Stimulated activated CD8-positive, alpha-beta memory T cell treated with anti-CD3 and anti-CD28 coated beads, Interleukin-7, amount 100 ng/mL, for 48 hours (primary cell): ENCODE data around the gene PARS2.
"Not testable (repeated sequence)": the region's sequence is repeated elsewhere in the genome, so short reads cannot be mapped to it uniquely, and the experiment has no call there.

Source experiments
- DNase-seq, 2 donors: peaks; one replicate each; pipeline ENCODE4 v3.0.0-alpha.2; 2020; ENCODE audit warnings: low read depth in 1 of 2; ENCODE audit errors: extremely low read depth in 1 of 2

PARS2 gene

GRCh38 chr1:54775828-54776721, 11.8 kb upstream of the PARS2 start:
- DNase-seq, result not testable (repeated sequence)

GRCh38 chr1:54774820-54775498, 10.6 kb upstream of the PARS2 start:
- no peak for DNase-seq

DNA sequence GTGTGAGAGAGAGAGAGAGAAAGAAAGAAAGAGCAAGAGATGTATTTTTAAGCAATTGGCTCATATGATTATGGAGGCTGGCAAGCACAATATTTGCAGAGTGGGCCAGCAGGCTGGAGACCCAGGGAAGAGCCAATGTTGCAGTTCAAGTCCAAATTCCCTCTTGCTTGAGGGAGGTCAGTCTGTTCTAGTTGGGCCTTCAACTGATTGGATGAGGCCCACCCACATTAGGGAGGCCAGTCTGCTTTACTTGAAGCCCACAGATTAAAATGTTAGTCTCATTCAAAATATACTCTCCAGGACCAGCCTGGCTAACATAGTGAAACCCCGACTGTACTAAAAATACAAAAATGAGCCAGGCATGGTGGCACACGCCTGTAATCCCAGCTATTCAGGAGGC, 8.6 kb upstream of the PARS2 start:
- no peak for DNase-seq

GRCh38 chr1:54768093-54768492, 3.8 kb upstream of the PARS2 start:
- DNase-seq, result no peak

DNA sequence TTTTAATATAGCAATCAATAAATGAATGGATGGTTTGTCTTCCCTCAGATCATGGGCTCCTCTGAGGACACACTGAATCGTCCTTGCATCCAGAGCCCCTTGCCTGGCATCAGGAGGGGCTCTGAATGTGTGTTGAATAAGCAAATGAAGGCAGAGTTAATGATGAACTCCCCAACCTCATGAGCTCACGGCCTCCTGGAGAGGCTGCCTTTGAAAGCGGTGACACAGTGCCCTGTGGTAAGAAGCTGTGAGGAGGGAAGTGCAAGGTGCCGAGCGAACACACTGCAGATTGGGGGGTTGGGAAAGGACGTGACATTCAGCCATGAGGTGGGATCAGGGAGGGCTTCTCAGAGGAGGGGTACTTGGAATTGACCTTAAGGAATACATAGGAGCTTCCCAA, 3.2 kb upstream of the PARS2 start:
- no peak for DNase-seq

DNA sequence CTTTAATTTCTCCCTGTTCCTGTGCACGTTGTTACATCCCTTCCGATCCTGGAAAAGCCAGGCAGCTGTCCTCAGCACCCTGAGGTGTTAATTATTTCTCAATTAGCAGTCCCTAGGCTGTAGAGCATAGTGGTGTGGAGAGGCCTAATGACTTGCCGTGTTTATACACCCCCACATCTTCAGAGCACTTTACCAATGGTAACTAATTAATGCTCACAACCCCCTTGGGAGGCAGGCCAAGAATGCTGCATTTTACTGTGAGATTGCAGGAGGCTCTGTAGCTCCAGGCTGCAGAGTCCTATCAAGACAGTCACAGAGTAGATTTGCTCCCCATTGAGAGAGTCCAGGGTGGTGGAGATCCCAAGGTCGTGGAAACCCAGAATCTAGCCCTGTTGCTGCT, 2.4 kb upstream of the PARS2 start:
- no peak for DNase-seq

DNA sequence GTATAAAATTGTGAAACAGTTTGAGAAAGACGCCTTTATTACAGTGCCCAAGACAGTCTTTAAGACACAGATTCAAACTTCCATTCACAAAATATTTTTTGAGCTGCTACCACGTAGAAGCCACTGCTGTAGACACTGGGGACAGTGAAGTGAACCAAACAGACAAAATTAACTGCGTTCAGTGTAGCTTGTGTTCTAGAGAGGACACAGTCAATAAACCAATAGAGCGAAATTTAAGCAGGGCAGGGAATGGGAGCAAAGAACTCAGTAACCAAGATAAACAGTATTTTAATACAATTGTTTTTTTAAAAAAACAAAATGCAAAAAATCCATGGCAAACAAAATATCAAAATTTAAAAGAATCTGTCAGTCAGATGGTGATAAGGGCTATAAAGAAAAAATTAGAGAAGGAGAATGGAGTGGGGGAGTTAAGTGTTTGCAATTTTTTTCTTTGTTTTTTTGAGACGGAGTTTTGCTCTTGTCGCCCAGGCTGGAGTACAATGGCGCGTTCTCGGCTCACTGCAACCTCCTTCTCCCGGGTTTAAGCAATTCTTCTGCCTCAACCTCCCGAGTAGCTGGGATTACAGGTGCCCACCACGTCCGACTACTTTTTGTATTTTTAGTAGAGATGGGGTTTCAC, 719 bp upstream of the PARS2 start:
- no peak for DNase-seq

DNA sequence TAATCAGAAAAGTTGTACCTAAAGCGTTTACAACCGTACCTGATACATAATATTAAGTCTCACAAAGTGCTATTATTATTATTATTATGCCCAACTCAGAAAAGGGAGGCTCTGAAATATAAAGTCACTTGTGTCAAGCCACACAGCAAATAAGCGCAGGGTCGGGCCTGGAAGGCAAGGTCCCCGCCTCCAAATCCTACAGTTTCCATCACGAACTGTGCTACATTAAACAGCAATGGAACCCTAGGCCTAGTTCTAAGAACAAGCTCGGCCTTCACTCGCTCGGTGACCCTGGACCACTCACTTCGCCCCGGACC, 549 bp downstream of the PARS2 start:
- DNase-seq, result no peak

GRCh38 chr1:54758678-54759348, 5.5 kb downstream of the PARS2 start:
- no peak for DNase-seq

DNA sequence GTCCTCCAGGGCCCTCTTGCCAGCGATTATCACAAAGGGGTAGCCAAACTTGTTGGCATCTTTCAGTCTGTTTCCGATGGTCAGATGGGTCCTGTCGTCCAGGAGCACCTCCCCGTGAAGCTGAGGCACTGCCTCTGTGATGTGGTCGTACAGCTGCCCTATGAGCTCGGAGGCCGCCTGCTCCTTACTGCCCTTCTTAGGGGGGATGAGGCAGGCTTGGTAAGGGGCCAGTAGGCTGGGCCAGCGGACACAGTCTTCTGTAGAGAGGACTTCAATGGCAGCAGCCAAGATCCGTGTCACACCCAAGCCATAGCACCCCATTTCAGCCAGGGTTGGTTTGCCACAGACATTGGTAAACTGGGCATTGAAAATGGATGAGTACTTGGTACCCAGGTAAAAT, 6.5 kb downstream of the PARS2 start:
- DNase-seq, result no peak

DNA sequence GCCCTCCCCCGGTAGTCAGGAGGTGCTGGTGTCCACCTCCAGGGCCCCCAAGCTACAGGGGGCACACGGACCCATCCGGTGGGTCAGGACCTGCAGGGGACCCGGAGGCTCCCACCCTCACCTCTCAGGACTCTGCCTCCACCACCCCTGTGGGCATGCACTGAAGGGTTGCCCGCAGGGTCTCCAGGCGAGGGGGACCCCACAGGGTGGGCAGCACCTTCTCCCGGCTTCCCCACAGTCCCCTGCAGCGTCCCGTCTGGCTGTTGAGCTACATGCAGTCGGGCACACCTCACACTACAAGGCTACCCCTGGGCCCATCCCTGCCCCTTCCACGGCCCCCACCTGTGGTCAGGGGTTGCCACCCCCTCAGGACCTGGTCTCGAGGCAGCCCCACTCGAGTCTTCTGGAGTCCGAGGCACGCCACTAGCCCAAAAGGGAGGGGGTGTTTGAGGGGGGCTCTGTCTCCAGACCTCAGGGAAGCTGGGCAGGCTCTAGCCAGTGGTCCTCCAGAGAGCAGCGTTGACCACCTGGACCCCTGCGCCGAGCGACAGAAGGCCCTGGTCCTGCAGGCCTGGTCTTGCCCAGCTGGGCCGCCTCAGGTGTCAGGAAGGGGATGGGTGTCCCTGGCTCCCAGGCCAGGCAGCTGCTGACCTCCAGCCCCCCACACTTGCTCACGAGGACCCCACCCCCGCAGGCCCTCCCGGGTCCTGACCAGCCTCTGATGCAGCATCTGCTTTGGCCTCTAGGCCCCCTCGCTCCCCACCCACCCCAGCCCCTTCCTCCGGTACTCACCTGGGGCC, 9.6 kb downstream of the PARS2 start:
- no peak for DNase-seq

DNA sequence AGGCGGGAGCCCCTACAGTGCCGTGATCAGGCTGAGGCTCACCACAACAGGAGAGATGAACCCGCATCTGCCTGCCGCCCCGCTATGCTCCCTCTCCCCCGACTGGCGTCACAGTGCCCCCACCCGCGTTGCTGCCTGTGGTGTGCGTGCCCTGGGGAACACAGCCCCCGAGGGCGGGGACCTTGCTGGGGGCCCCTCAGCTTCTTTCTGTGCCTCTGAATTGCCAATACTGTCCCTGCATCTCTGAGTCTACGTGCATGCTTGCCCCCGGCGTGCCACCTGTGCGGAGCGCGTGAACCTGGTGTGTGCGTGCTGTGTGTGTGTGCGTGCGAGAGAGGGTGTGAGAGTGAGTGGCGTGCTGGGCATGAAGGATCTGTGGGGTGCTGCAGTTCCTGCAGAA, 10.3 kb downstream of the PARS2 start:
- DNase-seq, result no peak

GRCh38 chr1:54751426-54751825, 12.9 kb downstream of the PARS2 start:
- no peak for DNase-seq

GRCh38 chr1:54750596-54750995, 13.7 kb downstream of the PARS2 start:
- no peak for DNase-seq

GRCh38 chr1:54748094-54748835, 16.1 kb downstream of the PARS2 start:
- DNase-seq, result no peak

DNA sequence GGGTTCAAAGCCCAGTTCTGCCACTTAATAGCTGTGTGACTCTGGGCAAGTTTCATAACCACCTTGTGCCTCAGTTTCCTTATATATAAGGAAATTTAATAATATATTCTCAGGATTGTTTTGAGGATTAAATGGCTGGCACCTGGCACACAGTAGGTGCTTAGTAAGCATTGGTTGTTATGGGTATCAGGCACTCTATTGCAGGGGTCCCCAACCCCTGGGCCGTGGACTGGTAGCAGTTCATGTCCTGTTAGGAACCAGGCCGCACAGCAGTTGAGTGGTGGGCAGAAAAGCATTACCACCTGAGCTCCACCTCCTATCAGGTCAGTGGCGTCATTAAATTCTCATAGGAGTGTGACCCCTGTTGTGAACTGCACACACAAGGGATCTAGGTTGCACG, 18.5 kb downstream of the PARS2 start:
- DNase-seq, result no peak

DNA sequence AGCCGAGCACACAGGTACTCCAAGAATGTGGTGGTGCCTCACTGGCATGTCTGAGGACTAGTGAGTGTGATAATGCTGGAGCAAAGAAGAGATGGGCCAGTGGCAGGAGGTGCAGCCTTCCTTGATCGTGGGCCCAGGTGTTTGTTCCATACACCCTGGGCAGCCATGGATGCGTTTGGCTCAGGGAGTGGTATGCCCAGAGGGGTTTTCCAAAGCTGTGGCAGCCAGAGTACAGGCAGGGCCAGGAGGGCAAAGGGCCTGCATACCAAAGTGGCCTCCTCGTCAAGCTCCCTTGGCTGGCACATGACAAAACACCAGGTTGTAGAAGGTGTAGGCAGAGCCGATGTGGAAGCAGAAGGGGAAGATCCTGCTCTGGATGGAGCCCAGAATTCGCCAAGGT, 19.0 kb downstream of the PARS2 start:
- DNase-seq, result no peak

DNA sequence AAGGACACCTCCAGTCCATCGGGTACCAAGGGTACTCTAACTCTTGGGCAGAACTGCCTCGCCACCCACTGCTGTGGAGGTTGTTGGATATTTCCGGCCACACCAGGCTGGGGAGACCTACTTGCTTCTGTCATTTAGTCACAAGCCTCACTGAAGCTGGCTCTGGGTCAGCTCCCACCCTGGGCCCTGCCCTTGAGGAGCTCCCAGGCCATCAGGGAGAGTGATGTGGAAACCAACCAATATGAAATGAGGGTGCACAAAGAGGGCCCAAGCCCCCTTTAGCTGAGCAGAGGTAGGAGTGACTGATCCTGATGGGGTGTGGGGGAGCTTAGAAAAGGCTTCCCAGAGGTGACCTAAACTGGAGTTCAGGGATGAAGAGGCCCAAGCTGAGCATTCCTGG, 19.6 kb downstream of the PARS2 start:
- no peak for DNase-seq

DNA sequence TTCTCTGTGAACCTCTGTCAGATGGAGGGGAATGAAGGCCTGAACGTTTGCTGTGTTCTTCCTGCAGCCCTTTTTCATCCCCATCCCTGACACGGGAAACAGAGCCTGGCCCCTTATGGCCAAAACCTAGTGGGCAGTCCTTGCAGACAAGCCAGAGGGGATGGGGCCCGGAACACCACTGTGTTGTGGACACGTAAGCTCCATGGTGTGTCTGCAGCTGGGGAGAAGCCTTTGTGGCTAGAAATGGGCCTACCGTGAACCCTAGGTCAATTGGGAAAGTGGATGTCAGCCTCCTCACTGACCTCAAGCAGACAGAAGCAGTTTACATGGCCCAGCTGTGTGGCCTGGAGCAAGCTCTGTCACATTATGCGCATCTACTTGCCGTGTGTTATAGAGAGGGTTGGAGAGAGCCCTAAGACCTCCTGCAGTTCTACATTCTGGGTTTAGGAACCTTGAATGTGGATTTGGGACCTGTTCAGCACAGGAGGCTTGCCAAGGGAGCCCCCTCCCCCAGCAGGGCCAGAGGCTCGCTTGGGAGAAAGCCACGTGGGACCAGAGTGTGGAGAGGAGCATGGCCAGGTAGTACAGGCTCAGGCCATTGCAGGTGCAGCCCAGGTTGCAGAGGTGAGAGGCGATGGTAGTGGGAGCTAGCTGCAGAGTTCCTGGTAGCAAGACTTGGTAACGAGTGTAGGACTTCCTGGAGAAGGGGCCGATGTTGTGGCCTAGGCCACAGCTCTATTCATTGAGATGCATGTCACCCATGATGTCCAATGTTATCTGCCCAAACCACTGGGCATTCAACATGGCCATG, 20.7 kb downstream of the PARS2 start:
- DNase-seq, result no peak
